Spleen (tissue), 7 donors: ENCODE results near the gene MLC1.

Experiments used
- POLR2A ChIP-seq, 3 donors: fragments of 450-650 bp; IDR thresholded peaks; one replicate each; pipeline ENCODE4 v1.5.1; 2017; ENCODE audit warnings: antibody characterized with exemption in 3 of 3, mild to moderate bottlenecking in 1 of 3
- TF ChIP-seq, protein P1 (sequence below), 11 experiments: fragments of 200-600 bp in 7 of 11; fragments of 450-650 bp in 4 of 11; sonication (generic) in 4 of 11; IDR thresholded peaks in 8 of 11; conservative IDR thresholded peaks in 3 of 11; 1 replicate in 7 of 11; 2 replicates in 4 of 11; pipeline versions ENCODE4 v1.4.0 to v1.8.0; 2016 to 2021; ENCODE audit warnings: antibody characterized with exemption in 11 of 11, inconsistent platforms in 4 of 11, mild to moderate bottlenecking in 1 of 11
- donor health status: DM: no; HTN: no; CAD: no; lungs with moderate emphysema.
- donor health status: DM: no; HTN: no; CAD: no.
- donor health status: DM: no; HTN: no; CAD: no.

GRCh38 chr22:50022171-50022819 is 62.9 kb downstream of the MLC1 start:
- TF ChIP-seq, protein P1, sequence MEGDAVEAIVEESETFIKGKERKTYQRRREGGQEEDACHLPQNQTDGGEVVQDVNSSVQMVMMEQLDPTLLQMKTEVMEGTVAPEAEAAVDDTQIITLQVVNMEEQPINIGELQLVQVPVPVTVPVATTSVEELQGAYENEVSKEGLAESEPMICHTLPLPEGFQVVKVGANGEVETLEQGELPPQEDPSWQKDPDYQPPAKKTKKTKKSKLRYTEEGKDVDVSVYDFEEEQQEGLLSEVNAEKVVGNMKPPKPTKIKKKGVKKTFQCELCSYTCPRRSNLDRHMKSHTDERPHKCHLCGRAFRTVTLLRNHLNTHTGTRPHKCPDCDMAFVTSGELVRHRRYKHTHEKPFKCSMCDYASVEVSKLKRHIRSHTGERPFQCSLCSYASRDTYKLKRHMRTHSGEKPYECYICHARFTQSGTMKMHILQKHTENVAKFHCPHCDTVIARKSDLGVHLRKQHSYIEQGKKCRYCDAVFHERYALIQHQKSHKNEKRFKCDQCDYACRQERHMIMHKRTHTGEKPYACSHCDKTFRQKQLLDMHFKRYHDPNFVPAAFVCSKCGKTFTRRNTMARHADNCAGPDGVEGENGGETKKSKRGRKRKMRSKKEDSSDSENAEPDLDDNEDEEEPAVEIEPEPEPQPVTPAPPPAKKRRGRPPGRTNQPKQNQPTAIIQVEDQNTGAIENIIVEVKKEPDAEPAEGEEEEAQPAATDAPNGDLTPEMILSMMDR (IDR thresholded peaks at IDR 0.05 in 8 of 11, conservative IDR thresholded peaks at IDR 0.05 in 3 of 11): no peak
- TF ChIP-seq POLR2A (IDR thresholded peaks at IDR 0.05): no peak
